Measurements from ENCODE around the gene PCDHB16.

PCDHB16 gene

DNA sequence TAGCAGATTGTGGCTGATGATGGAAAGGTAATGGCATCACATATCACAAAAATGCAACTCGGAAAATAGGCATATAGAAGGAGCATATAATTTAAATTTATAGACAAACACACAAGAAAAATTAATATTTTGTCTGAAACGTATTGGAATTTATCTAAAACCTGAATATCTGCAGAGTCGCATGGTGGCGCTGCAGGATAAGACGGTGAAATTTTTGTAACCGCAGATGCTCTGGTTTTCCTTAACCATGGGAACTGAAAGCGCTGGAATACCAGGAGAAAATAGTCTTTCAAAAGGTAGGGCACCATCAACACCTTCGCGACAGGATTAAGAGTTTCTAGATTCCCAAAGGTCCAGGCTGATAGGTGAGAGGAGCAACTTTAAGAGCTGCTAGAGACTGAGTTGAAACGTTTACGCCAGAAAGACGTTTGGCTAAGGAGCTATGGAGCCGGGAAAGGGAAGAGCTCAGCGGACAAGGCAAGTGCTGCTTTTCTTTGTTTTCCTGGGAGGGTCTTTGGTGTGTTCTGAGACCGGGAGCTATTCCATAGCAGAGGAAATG is 52.0 kb downstream of the PCDHB16 start:
- DNase-seq: peak in 1 of 2 experiments; percentile 33
